GM23248 (cell line): Measurements from ENCODE around the gene FUT8.

Experiments
- EZH2 ChIP-seq: fragments of 200-600 bp; sonication (generic); IDR thresholded peaks from 2 replicates; pipeline ENCODE4 v1.6.1; 2018; ENCODE audit warnings: antibody characterized with exemption, mild to moderate bottlenecking; ENCODE audit not compliant: insufficient read depth, poor library complexity, severe bottlenecking
- EZH2phosphoT487 ChIP-seq: fragments of 200-600 bp; sonication (generic); IDR thresholded peaks from 2 replicates; pipeline ENCODE4 v1.6.1; 2018; ENCODE audit warnings: antibody characterized with exemption, moderate library complexity, mild to moderate bottlenecking, low read depth; ENCODE audit not compliant: insufficient read depth

DNA sequence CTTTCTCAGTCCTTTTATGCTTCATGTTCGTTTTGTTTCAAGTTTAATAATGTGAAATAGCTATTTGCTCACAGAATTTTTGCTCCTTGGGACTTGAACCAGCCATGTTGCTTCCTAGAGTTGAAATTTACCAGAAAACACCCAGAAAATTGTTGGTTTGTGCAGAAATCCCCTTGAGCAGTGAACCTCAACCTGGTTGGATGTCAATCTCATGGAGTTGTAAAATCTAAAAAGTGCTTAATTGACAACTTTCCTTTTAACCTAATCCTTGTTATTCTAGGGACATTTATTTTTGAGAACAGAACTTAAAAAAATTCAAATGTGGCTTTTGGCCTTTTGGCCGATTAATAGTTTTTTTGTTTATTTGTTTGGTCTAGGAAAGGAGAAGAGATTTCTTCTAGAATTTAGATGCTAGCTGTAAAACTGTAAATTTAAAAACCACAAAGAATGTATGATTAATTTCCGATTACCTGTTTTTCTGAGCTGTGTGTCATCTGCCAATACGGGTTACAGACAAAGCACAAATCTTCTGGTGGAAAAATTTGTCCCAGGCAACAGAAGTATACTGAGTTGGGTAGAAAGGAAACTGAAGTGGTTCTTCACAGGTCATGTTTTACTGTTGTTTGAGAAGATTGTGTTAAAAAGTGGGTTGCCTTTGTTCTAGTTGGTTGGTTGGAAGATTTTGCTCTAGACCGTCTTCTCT, 154.4 kb downstream of the FUT8 start:
- TF ChIP-seq EZH2 = no peak
- TF ChIP-seq EZH2phosphoT487 = no peak
